HEK293 (cell line): ENCODE results near the gene TRIM50.

Source experiments
- ATF2 ChIP-seq: fragments of 450-650 bp; formaldehyde crosslinking; IDR thresholded peaks from 2 replicates; pipeline ENCODE4 v1.5.1; 2016; ENCODE audit warnings: missing biosample characterization, missing genetic modification characterization, low read depth
- CTCF ChIP-seq: fragments of 450-650 bp; formaldehyde crosslinking; IDR thresholded peaks from 2 replicates; pipeline ENCODE4 v1.5.1; 2016; ENCODE audit warnings: missing biosample characterization, missing genetic modification characterization
- GLIS1 ChIP-seq: fragments of 450-650 bp; formaldehyde crosslinking; IDR thresholded peaks from 2 replicates; pipeline ENCODE4 v1.5.1; 2016; ENCODE audit warnings: missing biosample characterization, missing genetic modification characterization
- KLF10 ChIP-seq: fragments of 450-650 bp; IDR thresholded peaks from 2 replicates; pipeline ENCODE4 v1.5.1; 2018; ENCODE audit warnings: missing biosample characterization, mild to moderate bottlenecking, missing genetic modification characterization
- TCF7L2 ChIP-seq: IDR thresholded peaks from 2 replicates; pipeline ENCODE4 v1.6.1; 2011; ENCODE audit warnings: low read depth, mild to moderate bottlenecking, inconsistent platforms, low read length, moderate library complexity, borderline replicate concordance
- YY1 ChIP-seq: fragments of 450-650 bp; formaldehyde crosslinking; IDR thresholded peaks from 2 replicates; pipeline ENCODE4 v1.5.1; 2018; ENCODE audit warnings: missing biosample characterization, missing genetic modification characterization
- ZFP37 ChIP-seq: fragments of 450-650 bp; formaldehyde crosslinking; IDR thresholded peaks from 2 replicates; pipeline ENCODE4 v1.5.1; 2016; ENCODE audit warnings: missing biosample characterization, missing genetic modification characterization
- ZNF140 ChIP-seq: fragments of 450-650 bp; formaldehyde crosslinking; IDR thresholded peaks from 2 replicates; pipeline ENCODE4 v1.5.1; 2016; ENCODE audit warnings: missing biosample characterization, missing genetic modification characterization
- ZNF175 ChIP-seq: fragments of 450-650 bp; formaldehyde crosslinking; IDR thresholded peaks from 2 replicates; pipeline ENCODE4 v1.5.1; 2016; ENCODE audit warnings: missing biosample characterization, missing genetic modification characterization
- ZNF19 ChIP-seq: fragments of 450-650 bp; formaldehyde crosslinking; IDR thresholded peaks from 2 replicates; pipeline ENCODE4; 2016; ENCODE audit warnings: missing biosample characterization, missing genetic modification characterization, low read depth
- ZNF211 ChIP-seq: fragments of 450-650 bp; formaldehyde crosslinking; IDR thresholded peaks from 2 replicates; pipeline ENCODE4 v1.5.1; 2016; ENCODE audit warnings: low read depth, missing biosample characterization, missing genetic modification characterization
- ZNF26 ChIP-seq: fragments of 450-650 bp; formaldehyde crosslinking; IDR thresholded peaks from 2 replicates; pipeline ENCODE4 v1.5.1; 2016; ENCODE audit warnings: missing biosample characterization, missing genetic modification characterization
- ZNF514 ChIP-seq: fragments of 450-650 bp; formaldehyde crosslinking; IDR thresholded peaks from 2 replicates; pipeline ENCODE4 v1.5.1; 2016; ENCODE audit warnings: missing biosample characterization, missing genetic modification characterization
- ZNF624 ChIP-seq: fragments of 450-650 bp; formaldehyde crosslinking; IDR thresholded peaks from 2 replicates; pipeline ENCODE4 v1.5.1; 2017; ENCODE audit warnings: missing biosample characterization, missing genetic modification characterization

GRCh38 chr7:73359746-73360375 is 32.0 kb upstream of the TRIM50 start:
- TF ChIP-seq CTCF (no peak), ZFP37 (tag by site-specific recombination) (no peak), GLIS1 (tag by site-specific recombination) (peak; percentile 38; the same call in 1 of the 2 replicates), ZNF211 (tag by site-specific recombination) (no peak), ZNF26 (tag by site-specific recombination) (no peak), ZNF624 (tag by site-specific recombination) (no peak), ZNF19 (tag by site-specific recombination) (no peak), YY1 (tag by site-specific recombination) (no peak), TCF7L2 (no peak), ATF2 (tag by site-specific recombination) (no peak), KLF10 (no peak), ZNF514 (tag by site-specific recombination) (no peak), ZNF175 (tag by site-specific recombination) (no peak), ZNF140 (tag by site-specific recombination) (no peak)
